Measurements from ENCODE around the gene CFAP57. TPM values are rescaled to one million over a fixed set of nuclear protein-coding genes. Genes with fewer than 3 reads are reported as not detected.
"Not testable (repeated sequence)": the region's sequence is repeated elsewhere in the genome, so short reads cannot be mapped to it uniquely, and the experiment has no call there.

Gene CFAP57
- 0.38 and 0.99 TPM in 2 replicates for total RNA-seq (2014; rRNA removed; shearing (Covaris generic))

DNA sequence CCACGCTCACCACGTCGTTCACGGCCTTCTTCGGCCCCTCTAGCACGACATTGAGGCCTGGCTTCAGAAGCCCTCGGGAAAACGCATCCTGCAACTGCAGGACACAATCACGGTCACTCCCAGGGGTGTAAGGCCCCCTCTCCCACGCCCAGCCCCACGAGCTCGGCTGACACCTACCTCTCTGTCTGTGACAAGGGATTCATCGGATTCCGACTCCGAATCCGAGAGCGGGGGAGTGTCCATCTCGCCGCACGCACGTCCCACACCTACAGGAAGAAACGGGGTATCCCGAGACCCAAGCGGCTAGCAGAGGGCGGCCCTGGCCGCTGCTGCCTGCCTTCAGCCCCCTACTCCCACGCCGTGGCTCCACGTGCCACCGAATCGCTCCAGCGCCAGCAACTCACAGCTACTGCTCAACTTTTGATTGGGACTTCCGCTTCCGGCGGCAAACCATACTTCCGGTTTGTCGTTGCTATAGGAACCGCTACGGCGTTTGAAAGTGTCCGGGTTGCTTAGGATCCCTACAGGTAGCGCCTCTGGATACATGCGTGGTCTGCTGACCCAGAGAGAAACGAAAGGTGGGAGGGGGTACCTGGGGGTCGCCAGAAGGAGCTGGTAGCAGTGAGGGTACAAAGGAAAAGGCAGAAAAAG lies at the start of gene CFAP57, which contains the start of gene EBNA1BP2:
Gene CFAP57 (plus strand): TSS at position 455 of the 651 bp plus-strand sequence. CDS start 424 bp downstream, outside the sequence.
Gene EBNA1BP2 (minus strand): TSS at position 415 of the 651 bp plus-strand sequence. CDS start 172 bp downstream, at position 243.
- DNase-seq (ENCODE audit: low spot score) = peak; percentile 97

DNA sequence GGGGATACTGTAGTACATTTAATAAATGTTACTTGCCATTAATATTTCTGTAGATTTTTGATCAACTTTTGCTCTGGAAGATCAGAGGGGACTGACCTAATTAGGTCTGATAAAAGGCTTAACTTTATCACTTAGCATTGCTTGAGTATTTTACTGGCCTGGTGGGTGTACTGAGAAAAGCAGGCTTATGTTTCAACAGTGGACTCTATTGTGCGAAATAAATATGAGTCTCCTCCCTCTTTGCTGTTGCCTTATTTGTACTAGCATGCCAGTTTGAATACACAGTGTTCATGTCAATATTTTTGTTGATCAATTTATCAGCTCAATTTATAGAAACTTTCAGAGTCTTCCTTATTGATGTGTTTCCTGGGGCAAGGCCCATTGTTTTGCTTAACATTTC lies 49.1 kb upstream of the CFAP57 start:
- no peak for DNase-seq (ENCODE audit: low spot score)

DNA sequence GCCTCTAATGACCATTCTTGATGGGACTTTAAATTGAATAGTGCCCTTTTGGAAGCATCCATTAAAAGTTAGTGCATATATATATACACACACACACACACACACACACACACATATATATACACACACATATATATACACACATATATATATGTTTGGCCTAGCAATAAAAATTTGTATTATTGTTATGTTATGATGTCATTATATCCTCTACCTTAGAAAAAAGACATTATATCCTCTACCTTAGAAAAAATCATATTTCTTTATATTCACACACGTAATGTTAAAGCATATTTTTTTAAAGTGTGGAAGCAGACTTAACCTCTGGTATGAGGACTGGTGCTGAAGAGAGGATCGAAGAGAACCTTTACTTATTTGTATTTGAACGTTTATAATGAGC lies 43.3 kb upstream of the CFAP57 start:
- no peak for DNase-seq (ENCODE audit: low spot score)

DNA sequence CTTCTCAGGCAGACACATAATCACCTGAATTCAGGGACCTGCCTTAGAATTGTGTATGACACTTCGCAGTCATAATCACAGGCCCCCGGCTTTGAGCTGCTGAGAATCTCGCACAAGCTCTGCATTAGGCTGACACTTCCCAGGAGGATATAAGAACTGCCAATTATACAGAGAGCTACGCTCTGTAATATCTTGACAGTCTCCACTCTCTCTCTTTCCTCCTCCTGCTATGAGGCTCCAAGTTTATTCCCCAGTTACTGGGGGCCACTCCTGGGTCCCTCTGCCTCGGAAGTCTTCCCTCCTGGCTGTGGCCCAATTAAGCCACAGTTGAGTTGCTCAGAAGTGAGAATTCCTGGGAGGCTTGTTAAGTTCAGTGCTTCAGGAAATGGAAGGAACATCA lies 42.7 kb upstream of the CFAP57 start:
- no peak for DNase-seq (ENCODE audit: low spot score)

DNA sequence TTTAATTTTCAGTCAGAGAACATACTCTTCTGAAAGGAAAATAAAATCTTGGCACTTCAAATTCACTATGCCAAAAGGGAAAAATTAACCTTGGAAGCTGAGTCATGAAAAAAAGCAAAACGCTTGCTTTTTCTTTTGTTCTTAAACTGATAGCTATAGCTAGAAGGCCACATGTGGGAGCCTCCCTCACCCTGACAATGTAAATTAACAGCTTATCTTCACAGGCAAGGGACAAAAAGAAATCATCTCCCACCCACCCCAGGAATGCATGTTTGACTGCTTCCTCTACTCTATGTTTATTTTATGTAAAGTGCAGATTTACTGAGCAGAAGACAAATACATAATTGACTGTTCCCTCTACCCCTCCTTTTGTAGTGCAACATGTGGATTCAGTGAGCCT lies 38.1 kb upstream of the CFAP57 start:
- no peak for DNase-seq (ENCODE audit: low spot score)

DNA sequence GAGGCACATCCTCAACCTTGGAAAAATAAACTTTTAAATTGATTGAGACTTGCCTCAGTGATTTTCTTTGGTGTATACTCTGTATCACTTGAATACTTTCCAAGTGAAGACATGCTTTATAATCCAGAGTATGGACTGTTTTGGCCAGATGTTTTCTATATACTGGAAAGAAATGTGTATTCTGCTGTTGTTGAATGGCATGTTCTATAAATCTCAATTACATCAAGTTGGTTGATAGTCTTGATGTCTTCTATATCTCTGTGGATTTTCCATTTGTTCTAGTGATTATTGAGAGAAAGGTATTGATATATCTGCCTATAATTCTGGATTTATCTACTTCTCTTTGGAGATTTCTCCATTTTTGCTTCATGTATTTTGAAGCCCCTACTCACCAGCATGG lies 37.5 kb upstream of the CFAP57 start:
- DNase-seq (ENCODE audit: low spot score) = no peak

DNA sequence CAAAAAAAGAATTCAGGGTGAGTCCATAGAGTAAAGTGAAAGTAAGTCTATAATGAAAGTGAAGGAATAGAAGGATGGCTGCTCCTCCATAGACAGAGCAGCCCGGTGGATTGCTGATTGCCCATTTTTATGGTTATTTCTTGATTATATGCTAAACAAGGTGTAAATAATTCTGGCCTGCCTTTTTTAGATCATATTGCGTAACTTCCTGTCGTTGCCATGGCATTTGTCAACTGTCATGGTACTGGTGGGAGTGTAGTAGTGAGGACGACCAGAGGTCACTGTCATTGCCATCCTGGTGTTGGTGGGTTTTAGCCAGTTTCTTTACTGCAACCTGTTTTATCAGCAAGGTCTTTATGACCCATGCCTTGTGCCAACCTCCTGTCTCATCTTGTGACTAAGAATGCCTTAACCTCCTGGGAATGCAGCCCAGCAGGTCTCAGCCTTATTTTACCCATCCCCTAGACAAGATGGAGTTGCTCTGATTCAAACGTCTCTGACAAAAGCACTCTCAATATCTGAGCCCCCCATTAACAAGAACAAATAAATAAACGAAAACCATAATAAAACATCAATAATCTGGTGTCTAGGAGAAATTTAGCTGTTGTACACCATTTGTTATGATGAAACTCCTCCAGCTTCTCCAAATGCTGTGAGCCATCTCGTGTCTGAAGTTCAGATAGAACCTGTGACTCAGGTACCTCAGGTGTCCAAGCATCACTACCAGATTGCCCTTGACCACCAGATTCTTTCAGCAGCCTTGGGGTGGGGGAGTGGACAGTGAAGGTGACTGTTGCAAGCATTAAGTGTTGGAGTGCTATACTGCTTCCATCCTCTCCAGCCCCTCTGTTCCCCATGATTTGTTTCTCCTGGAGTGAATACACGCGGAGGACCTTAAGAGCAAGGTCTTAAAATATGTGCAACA lies 36.0 kb upstream of the CFAP57 start:
- DNase-seq (ENCODE audit: low spot score) = no peak

DNA sequence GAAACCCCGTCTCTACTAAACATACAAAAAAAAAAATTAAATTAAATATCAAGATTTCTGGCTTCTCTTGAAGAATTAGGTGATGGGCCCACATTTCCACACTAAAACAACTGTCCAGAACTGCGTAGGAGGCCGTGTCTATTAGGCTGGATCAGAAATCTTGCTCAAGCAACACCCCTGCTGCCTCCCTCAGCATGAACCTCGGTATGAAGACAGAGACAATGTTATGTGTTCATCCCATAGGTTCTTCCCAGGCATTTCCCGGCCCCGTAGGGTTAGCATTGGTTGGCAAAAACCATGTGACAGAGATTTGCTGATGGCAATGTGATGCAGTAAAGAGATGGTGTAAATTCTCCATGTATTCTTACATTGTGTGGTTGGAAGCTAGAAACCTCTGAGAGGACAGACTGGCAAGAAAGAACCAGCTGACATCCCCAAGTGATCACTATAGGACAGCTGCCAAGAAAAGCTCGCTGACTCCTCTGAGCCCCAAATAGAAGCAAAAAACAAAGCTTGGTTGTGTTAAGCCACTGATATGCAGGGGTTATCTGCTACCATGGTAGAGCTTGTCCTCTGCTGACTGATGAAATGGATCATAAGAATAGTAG lies 34.6 kb upstream of the CFAP57 start:
- no peak for DNase-seq (ENCODE audit: low spot score)

DNA sequence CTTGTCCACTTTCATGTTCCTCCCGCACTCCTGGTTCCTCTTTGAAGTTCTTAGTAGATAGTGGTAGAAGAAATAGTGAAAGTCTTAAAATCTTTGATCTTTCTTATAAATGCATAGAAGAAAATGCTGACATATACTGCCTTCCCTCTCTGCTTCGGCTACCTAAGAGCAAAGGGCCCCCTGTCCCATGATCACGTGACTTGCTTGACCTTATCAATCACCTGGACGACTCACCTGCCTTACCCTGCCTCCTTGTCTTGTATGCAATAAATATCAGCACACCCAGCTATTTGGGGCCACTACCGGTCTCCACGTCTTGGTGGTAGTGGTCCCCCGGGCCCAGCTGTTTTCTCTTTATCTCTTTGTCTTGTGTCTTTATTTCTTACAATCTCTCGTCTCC lies 32.8 kb upstream of the CFAP57 start:
- not testable (repeated sequence) for DNase-seq (ENCODE audit: low spot score)

DNA sequence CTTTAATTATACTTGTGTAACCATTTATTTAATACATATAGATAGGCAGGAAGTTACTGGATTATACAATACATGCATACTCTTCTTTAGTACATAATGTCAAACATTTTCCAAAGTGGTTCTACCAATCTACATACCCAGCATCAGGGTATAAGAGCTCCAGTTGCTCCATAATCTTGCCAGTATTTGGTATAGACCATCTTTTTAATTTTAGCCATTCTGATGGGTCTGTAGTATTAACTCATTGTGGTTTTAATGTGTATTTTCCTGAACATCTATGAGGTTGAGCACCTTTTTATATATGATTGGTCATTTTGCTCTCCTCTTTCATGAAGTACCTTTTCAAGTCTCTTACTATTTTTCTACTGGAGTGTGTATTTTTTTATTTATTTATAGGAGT lies 32.1 kb upstream of the CFAP57 start:
- DNase-seq (ENCODE audit: low spot score) = no peak

DNA sequence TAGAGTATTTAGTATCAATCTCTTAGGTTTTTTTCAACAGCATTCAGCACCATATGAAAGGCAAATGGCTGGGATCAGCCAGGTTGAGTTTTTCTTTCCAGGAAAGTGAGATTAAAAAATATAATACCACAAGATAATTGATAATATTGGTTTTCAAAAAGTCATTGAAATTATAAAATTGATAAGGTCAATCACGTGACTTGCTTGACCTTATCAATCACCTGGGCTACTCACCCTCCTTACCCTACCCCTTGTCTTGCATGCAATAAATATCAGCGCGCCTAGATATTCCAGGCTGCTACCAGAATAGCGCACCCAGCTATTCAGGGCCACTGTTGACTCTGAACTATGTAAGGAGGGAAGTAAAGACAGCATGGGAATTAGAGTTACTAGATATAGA lies 31.5 kb upstream of the CFAP57 start:
- no peak for DNase-seq (ENCODE audit: low spot score)

DNA sequence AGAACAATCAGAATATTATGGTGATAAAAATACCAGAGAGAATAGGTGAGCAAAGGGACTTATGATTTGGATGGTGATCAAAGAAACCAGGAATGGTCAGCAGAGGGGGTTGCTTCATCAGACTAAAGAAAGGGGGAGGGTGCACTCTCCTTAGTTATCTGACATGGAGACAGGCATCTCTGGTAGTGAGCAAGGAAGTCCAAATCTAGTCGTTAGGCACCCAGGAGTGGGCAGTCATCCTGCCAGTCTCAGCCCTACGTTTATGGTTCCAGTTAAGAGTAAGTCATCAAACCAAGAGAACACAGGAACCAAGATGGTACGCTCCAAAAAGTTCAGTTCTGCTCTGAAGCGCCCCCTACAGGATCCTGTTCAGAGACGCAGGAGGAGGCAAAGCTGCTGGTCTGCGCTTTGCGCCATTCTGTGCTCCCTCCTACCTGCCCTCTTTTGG lies 28.7 kb upstream of the CFAP57 start:
- DNase-seq (ENCODE audit: low spot score) = peak; percentile 42

DNA sequence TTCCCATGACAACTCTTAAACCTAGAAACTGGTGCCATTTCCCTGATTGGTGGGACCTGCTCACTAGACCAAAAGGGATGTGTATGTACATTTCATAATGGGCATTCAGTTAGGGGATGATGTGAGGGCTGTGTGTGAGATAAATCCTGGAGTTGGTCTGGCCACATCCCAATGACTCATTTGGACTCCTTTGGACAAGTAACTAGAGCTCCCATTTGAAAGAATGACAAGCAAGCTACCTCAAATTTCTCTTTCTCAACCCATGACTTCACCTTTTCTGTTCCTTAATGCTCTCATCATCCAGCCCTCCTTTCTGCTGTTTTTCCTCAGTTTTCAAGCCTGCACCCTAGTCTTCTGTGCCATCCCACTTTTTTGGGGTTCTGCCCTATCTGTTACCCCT lies 27.9 kb upstream of the CFAP57 start:
- no peak for DNase-seq (ENCODE audit: low spot score)

DNA sequence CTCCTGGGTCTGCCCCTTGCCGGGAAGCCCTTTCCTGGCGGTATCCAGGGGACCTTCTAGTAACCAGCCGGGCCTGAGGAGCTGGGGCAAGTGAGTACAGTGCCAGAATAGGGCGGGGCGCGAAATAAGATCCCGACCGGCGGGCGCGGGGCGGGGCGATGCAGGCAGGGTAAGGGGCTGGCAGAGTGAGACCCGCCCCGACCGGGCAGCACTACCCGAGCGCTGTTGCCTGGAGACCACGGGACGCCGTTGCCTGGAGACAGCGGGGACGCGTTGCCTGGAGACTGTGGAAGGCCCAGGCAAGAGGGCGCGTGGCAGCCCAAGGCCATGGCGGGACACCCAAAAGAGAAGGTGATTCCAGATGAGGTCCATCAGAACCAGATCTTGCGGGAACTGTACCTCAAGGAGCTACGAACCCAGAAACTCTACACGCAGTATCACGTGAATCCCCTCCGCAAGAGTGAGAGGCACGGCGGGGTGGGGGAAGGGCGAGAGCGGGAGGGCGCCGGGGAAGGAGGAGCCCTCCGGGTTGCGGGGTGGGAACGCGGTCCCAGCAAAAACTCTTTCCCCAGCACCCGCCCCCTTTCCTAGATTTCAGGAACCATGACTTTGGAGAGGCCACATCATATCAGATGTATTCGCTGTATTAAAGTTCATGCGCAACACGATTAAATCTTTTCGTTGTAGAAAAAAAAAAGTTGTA lies 24.4 kb upstream of the CFAP57 start:
- DNase-seq (ENCODE audit: low spot score) = no peak

DNA sequence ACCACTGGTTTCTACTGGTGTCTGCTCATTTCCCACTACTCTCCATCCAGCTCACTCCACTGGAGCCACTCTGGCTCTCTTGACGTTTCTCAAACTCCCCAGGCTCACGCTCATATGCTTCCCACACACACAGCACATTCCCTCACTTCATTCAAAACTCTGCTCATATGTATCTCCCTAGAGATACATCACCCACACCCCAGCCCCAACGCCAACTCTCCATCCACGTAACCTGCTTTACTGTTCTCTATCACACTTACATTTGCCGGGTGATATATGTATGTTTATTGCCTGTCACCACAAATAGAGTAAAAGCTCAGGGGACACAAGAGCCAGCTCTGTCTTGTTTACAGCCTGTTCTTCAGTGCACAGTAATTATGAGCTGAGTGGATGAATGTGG lies 22.2 kb upstream of the CFAP57 start:
- no peak for DNase-seq (ENCODE audit: low spot score)

DNA sequence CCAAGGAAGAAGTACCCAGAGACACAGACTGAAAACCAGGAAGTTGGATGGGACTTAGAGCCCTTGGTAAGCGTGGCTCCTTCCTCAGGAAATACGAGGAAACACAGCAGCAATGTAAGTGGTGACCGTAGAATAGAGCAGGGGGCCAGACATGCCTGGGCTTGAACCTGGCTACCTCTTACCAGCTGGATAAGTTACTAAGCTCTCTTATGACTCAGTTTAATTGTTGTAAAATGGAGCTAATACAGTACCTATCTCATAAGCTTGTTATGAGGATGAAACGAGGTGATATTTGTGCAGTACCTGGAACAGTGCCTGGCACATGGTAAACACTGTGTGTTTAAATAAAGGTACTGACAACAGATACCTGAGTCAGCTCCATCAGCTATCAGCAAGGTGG lies 19.3 kb upstream of the CFAP57 start:
- DNase-seq (ENCODE audit: low spot score) = no peak

DNA sequence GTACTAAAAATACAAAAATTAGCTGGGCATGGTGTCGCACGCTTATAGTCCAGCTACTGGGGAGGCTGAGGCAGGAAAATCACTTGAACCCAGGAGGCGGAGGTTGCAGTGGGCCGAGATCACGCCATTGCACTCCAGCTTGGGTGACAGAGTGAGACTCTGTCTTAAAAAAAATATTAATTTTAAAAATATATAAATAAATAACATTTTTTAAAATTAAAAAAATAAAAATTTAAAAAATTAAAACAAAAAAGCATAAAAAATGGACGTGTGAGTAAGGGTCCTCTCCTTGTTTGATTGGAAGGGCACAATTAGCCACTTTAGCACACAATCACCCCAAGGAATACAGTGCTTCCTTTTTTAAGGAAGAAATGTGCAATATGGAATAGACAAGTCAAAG lies 18.7 kb upstream of the CFAP57 start:
- no peak for DNase-seq (ENCODE audit: low spot score)

DNA sequence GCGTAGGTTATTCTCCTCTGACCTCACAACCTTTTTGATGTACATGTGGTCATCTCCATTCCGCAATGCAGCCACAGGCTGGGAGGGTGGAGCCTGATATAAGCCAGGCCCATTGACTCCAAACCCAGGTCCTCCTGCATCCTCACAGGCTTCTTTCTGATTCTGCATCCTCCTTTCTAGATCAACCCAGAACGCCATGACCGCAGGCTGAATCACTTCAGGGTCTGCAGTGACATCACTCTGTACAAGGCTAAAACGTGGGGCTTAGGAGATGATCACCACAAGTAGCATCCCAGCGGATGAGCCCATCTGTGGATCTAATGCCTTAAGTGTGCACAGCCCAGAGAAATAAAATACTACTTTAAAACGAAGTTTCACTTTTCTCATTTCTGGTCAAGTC lies 16.1 kb upstream of the CFAP57 start:
- no peak for DNase-seq (ENCODE audit: low spot score)

DNA sequence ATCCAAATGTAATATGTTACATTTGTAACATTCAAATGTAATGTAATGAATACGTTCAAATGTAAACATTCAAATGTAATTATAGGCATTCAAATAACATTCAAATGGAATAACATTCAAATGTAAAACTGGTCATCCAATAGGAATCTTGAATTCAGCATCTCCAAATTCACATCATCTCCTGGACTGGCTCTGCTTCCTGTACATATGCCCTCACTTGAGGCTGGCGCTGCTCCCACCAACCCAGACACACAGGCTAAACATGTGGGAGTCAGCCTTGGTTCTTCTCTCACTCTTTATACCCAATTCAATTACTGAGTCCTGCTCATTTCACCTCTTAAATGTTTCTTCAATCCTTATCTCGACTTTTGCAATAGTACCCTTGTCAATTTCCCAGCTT lies 7.0 kb upstream of the CFAP57 start:
- DNase-seq (ENCODE audit: low spot score) = no peak

DNA sequence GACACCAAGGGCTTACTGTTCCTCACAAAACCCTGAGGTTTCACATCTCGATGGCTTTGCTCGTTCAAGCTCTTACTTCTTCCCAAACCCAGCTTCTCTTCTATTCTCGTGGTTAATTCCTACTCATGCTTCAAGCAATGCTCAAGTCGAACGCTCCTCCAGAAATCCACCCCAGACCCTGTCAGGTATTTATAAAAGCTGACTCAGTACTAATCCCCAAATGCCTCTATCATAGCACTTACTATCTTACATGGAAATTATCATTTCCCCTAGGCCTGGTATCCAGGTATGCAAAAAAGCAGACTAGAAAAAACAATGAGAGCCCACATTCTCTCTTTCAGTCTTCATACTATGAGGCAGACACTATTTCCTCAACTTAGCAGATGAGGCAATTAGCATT lies 6.4 kb upstream of the CFAP57 start:
- no peak for DNase-seq (ENCODE audit: low spot score)

DNA sequence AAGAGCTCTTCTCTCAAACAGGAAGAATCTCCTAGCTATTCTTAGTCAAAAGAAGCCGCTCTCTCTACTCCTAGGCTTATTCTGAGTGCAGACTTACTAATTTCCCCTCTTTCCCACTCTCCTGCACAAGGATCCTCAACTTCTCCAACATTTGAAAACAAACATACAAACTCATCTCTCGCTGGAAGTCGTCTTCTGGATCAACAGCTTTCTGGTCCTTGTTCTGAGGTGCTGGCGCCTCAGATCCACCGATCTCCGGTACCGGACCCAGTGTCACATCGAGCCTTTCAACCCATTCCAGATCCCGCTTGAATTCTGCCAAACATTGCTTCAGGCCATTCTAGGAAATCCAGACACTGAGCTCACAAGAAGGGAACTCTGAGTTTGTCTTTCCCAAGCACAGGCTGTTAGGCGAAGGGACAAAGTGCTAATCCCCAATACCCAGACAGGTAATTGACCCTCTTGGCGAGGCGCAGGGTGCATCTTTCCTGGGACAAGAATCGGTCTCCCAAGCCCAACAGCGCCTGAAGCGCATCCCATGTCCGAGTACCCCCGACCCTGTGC lies 736 bp upstream of the CFAP57 start:
- DNase-seq (ENCODE audit: low spot score) = peak; percentile 21
